Measurements from ENCODE around the gene TM6SF1. TPM values are rescaled to one million over a fixed set of nuclear protein-coding genes. Genes with fewer than 3 reads are reported as not detected.
"Not testable (repeated sequence)": the region's sequence is repeated elsewhere in the genome, so short reads cannot be mapped to it uniquely, and the experiment has no call there.

The TM6SF1 gene
- total RNA-seq, 2 experiments from 2014 or later: 18.2 to 22.1 TPM

- Mint-ChIP-seq H3K4me1 (ENCODE audit: low read depth) (no peaks in the 10 kb centered on the region), H3K27ac (no peak overlapping the region), H3K27me3 (ENCODE audit: low read depth) (no peaks in the 10 kb centered on the region), H3K4me3 (no peak overlapping the region), H3K36me3 (ENCODE audit: low read depth) (peaks cover 44% of the 10 kb centered on the region), H3K9me3 (ENCODE audit: insufficient read depth) (no peaks in the 10 kb centered on the region)
- DNase-seq: no peak
- CTCF ChIA-PET: no interaction called here
- no peak for ATAC-seq
- POLR2A ChIA-PET: interaction anchor here (0.6 kb wide), 1 partner anchor 1804 kb away, joined by 3 read pairs; no protein-coding TSS in a partner anchor
Measured at GRCh38 chr15:83119968-83120581, 12.6 kb downstream of the TM6SF1 start.

- POLR2A ChIA-PET: no interaction called here
- no peak for ATAC-seq
- CTCF ChIA-PET: interaction anchor here (1.9 kb wide), 1 partner anchor 125 kb away, joined by 5 read pairs; no protein-coding TSS in a partner anchor
- Mint-ChIP-seq H3K4me3 (no peak overlapping the region), H3K27ac (no peak overlapping the region), H3K9me3 (ENCODE audit: insufficient read depth) (no peaks in the 10 kb centered on the region), H3K27me3 (ENCODE audit: low read depth) (no peaks in the 10 kb centered on the region), H3K36me3 (ENCODE audit: low read depth) (peaks cover 56% of the 10 kb centered on the region), H3K4me1 (ENCODE audit: low read depth) (peaks cover 7% of the 10 kb centered on the region)
- DNase-seq: no peak
Measured at GRCh38 chr15:83123529-83123928, 16.1 kb downstream of the TM6SF1 start.

DNA sequence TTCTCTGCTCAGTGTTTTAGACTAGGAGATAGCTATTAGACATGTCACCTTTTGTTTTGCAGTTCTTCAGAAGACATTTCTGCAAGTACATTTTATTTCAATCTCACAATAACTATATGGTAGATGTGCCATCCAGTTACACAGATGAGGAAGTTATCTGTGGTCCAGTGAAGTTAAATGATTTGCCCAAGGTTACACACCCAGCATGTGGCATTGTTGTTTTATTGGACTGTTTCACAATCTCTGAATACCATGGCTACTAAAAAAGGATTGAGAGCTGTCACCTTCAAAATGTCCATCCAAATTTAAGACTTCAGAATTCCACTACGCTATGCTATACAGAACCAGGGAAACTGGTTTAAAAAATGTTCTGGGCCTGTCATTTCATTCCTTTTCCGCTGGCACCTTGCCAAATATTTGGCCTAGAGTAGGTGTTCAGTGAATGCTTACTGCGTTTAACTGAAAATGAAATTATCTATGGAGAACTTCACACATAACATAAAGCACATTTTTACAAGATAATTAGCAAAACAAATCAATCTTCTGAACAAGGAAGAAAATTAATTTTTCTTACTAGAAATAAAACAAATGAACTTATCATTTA, 20.2 kb downstream of the TM6SF1 start:
- ChIA-PET CTCF (no interaction called here), POLR2A (interaction anchor here (0.6 kb wide), 1 partner anchor 592 kb away, joined by 3 read pairs; no protein-coding TSS in a partner anchor)
- ATAC-seq: no peak
- peaks cover 7% of the 10 kb centered on the region for H3K4me1 Mint-ChIP-seq (ENCODE audit: low read depth)
- DNase-seq: no peak
- H3K9me3 Mint-ChIP-seq (ENCODE audit: insufficient read depth): no peaks in the 10 kb centered on the region
- H3K27me3 Mint-ChIP-seq (ENCODE audit: low read depth): no peaks in the 10 kb centered on the region
- no peak overlapping the region for H3K4me3 Mint-ChIP-seq
- no peak overlapping the region for H3K27ac Mint-ChIP-seq
- peaks cover 57% of the 10 kb centered on the region for H3K36me3 Mint-ChIP-seq (ENCODE audit: low read depth)

- POLR2A ChIA-PET: interaction anchor here (1.0 kb wide), 1 partner anchor 17 kb away, joined by 3 read pairs; no protein-coding TSS in a partner anchor
- ATAC-seq: no peak
- CTCF ChIA-PET: no interaction called here
Measured at GRCh38 chr15:83129791-83130190, 22.3 kb downstream of the TM6SF1 start.

GRCh38 chr15:83132861-83133523, 25.5 kb downstream of the TM6SF1 start:
- DNase-seq: no peak
- Mint-ChIP-seq H3K4me3 (no peak overlapping the region), H3K36me3 (ENCODE audit: low read depth) (peaks cover 39% of the 10 kb centered on the region), H3K4me1 (ENCODE audit: low read depth) (no peaks in the 10 kb centered on the region), H3K9me3 (ENCODE audit: insufficient read depth) (no peaks in the 10 kb centered on the region), H3K27me3 (ENCODE audit: low read depth) (no peaks in the 10 kb centered on the region), H3K27ac (no peak overlapping the region)
- ATAC-seq: no peak
- ChIA-PET CTCF (interaction anchor here (1.1 kb wide), 1 partner anchor 70 kb away, joined by 3 read pairs; no protein-coding TSS in a partner anchor), POLR2A (no interaction called here)

More at GRCh38 chr15:83129791-83130190, 22.3 kb downstream of the TM6SF1 start:
- H3K36me3 Mint-ChIP-seq (ENCODE audit: low read depth): peaks cover 42% of the 10 kb centered on the region
- no peak overlapping the region for H3K4me3 Mint-ChIP-seq
- peaks cover 7% of the 10 kb centered on the region for H3K4me1 Mint-ChIP-seq (ENCODE audit: low read depth)
- no peaks in the 10 kb centered on the region for H3K9me3 Mint-ChIP-seq (ENCODE audit: insufficient read depth)
- H3K27ac Mint-ChIP-seq: no peak overlapping the region
- no peaks in the 10 kb centered on the region for H3K27me3 Mint-ChIP-seq (ENCODE audit: low read depth)
- DNase-seq: no peak

- POLR2A ChIA-PET; ATAC-seq; DNase-seq; H3K4me3 Mint-ChIP-seq; H3K4me1 Mint-ChIP-seq (ENCODE audit: low read depth); H3K27ac Mint-ChIP-seq; H3K27me3 Mint-ChIP-seq (ENCODE audit: low read depth); H3K9me3 Mint-ChIP-seq (ENCODE audit: insufficient read depth); CTCF ChIA-PET: not testable (repeated sequence)
- peaks cover 45% of the 10 kb centered on the region for H3K36me3 Mint-ChIP-seq (ENCODE audit: low read depth)
Measured at GRCh38 chr15:83142151-83142550, 34.7 kb downstream of the TM6SF1 start.

GRCh38 chr15:83144771-83145170, 37.3 kb downstream of the TM6SF1 start:
- POLR2A ChIA-PET: no interaction called here
- no peak overlapping the region for H3K27ac Mint-ChIP-seq

GRCh38 chr15:83153288-83153687, 45.8 kb downstream of the TM6SF1 start:
- Mint-ChIP-seq H3K27me3 (ENCODE audit: low read depth) (no peaks in the 10 kb centered on the region), H3K9me3 (ENCODE audit: insufficient read depth) (no peaks in the 10 kb centered on the region), H3K4me3 (no peak overlapping the region), H3K27ac (no peak overlapping the region), H3K4me1 (ENCODE audit: low read depth) (peaks cover 12% of the 10 kb centered on the region), H3K36me3 (ENCODE audit: low read depth) (peaks cover 44% of the 10 kb centered on the region)
- DNase-seq (no peak), ATAC-seq (no peak)
- ChIA-PET POLR2A (no interaction called here), CTCF (no interaction called here)

More at GRCh38 chr15:83144771-83145170, 37.3 kb downstream of the TM6SF1 start:
- DNase-seq (no peak), ATAC-seq (no peak)
- H3K27me3 Mint-ChIP-seq (ENCODE audit: low read depth): no peaks in the 10 kb centered on the region
- no peaks in the 10 kb centered on the region for H3K9me3 Mint-ChIP-seq (ENCODE audit: insufficient read depth)
- no peak overlapping the region for H3K4me3 Mint-ChIP-seq
- peaks cover 58% of the 10 kb centered on the region for H3K36me3 Mint-ChIP-seq (ENCODE audit: low read depth)
- H3K4me1 Mint-ChIP-seq (ENCODE audit: low read depth): no peaks in the 10 kb centered on the region
- CTCF ChIA-PET: interaction anchor here (0.7 kb wide), 1 partner anchor 20 kb away, joined by 3 read pairs; no protein-coding TSS in a partner anchor

DNA sequence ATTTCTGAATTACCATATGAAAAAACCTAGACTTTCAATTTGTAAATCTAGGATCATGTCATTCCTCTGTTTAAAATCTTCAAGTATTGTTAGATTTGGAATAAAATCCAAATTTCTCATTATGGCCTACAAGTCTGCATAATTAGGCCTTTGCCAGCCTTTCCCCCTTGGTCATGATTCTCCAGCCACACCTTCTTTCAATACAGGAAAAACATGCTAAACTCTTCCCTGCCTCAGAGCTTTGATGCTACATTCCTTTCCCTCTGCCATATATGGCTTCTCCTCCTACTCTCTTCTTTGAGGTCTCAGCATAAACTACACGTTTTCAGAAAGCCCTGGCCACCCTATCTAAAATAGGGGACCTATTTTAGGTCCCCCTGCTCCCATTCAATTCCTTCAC, 48.5 kb downstream of the TM6SF1 start:
- CTCF ChIA-PET: no interaction called here
- Mint-ChIP-seq H3K4me3 (no peak overlapping the region), H3K9me3 (ENCODE audit: insufficient read depth) (no peaks in the 10 kb centered on the region), H3K27ac (no peak overlapping the region), H3K4me1 (ENCODE audit: low read depth) (peaks cover 17% of the 10 kb centered on the region), H3K27me3 (ENCODE audit: low read depth) (no peaks in the 10 kb centered on the region), H3K36me3 (ENCODE audit: low read depth) (peaks cover 39% of the 10 kb centered on the region)
- DNase-seq (no peak), ATAC-seq (no peak)
- POLR2A ChIA-PET: no interaction called here

- H3K27ac Mint-ChIP-seq: no peak overlapping the region
- H3K4me3 Mint-ChIP-seq: no peak overlapping the region
- CTCF ChIA-PET: no interaction called here
- DNase-seq: no peak
- peaks cover 32% of the 10 kb centered on the region for H3K4me1 Mint-ChIP-seq (ENCODE audit: low read depth)
- no peak for ATAC-seq
- POLR2A ChIA-PET: no interaction called here
- H3K27me3 Mint-ChIP-seq (ENCODE audit: low read depth): no peaks in the 10 kb centered on the region
- no peaks in the 10 kb centered on the region for H3K9me3 Mint-ChIP-seq (ENCODE audit: insufficient read depth)
- H3K36me3 Mint-ChIP-seq (ENCODE audit: low read depth): peaks cover 52% of the 10 kb centered on the region
Measured at GRCh38 chr15:83158393-83158792, 50.9 kb downstream of the TM6SF1 start.

DNA sequence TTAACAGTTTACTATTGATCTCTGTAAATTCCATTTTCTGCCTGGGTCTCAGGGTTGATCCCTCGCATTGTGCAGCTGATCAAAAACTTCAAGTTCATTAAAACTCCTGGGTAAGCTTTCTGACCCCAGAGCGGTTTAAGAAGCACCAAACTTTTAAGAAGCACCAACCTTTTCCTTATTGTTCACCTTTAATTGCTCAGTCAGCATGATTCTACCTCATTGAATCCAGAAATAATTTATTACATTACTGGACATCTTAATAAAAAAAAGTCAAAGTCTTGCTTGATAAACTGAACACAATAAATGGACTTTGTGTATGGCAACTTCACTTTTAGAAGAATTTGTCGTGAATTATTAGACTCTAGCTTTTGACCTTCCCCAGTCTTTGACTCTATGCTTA, 53.3 kb downstream of the TM6SF1 start:
- Mint-ChIP-seq H3K4me1 (ENCODE audit: low read depth) (peaks cover 49% of the 10 kb centered on the region), H3K9me3 (ENCODE audit: insufficient read depth) (peaks cover 2% of the 10 kb centered on the region), H3K27ac (no peak overlapping the region), H3K27me3 (ENCODE audit: low read depth) (no peaks in the 10 kb centered on the region), H3K4me3 (no peak overlapping the region), H3K36me3 (ENCODE audit: low read depth) (peaks cover 54% of the 10 kb centered on the region)
- POLR2A ChIA-PET: no interaction called here
- DNase-seq (no peak), ATAC-seq (no peak)
- CTCF ChIA-PET: no interaction called here

GRCh38 chr15:83163032-83163431, 55.6 kb downstream of the TM6SF1 start:
- peaks cover 23% of the 10 kb centered on the region for H3K9me3 Mint-ChIP-seq (ENCODE audit: insufficient read depth)
- POLR2A ChIA-PET: no interaction called here
- H3K27me3 Mint-ChIP-seq (ENCODE audit: low read depth): peaks cover 4% of the 10 kb centered on the region
- peaks cover 63% of the 10 kb centered on the region for H3K4me1 Mint-ChIP-seq (ENCODE audit: low read depth)
- CTCF ChIA-PET: interaction anchor here (1.4 kb wide), 1 partner anchor 12 kb away, joined by 3 read pairs; no protein-coding TSS in a partner anchor
- DNase-seq (peak; percentile 28), ATAC-seq (peak; percentile 61)
- peak overlapping the region; percentile 86 for H3K27ac Mint-ChIP-seq
- peak overlapping the region; percentile 20 for H3K4me3 Mint-ChIP-seq
- H3K36me3 Mint-ChIP-seq (ENCODE audit: low read depth): peaks cover 57% of the 10 kb centered on the region
